ENCODE data around the gene PCOLCE2. TPM values are rescaled to one million over a fixed set of nuclear protein-coding genes. Genes with fewer than 3 reads are reported as not detected.

Gene PCOLCE2
- total and polyA plus RNA-seq, 2 of the 8 experiments (the other 6 are each of a cell fraction or from before 2014, with no cell fraction given): 11.1 to 12.6 TPM

GRCh38 chr3:142888481-142889211 is at the start of gene PCOLCE2 (continued):
- TF ChIP-seq, protein P1, sequence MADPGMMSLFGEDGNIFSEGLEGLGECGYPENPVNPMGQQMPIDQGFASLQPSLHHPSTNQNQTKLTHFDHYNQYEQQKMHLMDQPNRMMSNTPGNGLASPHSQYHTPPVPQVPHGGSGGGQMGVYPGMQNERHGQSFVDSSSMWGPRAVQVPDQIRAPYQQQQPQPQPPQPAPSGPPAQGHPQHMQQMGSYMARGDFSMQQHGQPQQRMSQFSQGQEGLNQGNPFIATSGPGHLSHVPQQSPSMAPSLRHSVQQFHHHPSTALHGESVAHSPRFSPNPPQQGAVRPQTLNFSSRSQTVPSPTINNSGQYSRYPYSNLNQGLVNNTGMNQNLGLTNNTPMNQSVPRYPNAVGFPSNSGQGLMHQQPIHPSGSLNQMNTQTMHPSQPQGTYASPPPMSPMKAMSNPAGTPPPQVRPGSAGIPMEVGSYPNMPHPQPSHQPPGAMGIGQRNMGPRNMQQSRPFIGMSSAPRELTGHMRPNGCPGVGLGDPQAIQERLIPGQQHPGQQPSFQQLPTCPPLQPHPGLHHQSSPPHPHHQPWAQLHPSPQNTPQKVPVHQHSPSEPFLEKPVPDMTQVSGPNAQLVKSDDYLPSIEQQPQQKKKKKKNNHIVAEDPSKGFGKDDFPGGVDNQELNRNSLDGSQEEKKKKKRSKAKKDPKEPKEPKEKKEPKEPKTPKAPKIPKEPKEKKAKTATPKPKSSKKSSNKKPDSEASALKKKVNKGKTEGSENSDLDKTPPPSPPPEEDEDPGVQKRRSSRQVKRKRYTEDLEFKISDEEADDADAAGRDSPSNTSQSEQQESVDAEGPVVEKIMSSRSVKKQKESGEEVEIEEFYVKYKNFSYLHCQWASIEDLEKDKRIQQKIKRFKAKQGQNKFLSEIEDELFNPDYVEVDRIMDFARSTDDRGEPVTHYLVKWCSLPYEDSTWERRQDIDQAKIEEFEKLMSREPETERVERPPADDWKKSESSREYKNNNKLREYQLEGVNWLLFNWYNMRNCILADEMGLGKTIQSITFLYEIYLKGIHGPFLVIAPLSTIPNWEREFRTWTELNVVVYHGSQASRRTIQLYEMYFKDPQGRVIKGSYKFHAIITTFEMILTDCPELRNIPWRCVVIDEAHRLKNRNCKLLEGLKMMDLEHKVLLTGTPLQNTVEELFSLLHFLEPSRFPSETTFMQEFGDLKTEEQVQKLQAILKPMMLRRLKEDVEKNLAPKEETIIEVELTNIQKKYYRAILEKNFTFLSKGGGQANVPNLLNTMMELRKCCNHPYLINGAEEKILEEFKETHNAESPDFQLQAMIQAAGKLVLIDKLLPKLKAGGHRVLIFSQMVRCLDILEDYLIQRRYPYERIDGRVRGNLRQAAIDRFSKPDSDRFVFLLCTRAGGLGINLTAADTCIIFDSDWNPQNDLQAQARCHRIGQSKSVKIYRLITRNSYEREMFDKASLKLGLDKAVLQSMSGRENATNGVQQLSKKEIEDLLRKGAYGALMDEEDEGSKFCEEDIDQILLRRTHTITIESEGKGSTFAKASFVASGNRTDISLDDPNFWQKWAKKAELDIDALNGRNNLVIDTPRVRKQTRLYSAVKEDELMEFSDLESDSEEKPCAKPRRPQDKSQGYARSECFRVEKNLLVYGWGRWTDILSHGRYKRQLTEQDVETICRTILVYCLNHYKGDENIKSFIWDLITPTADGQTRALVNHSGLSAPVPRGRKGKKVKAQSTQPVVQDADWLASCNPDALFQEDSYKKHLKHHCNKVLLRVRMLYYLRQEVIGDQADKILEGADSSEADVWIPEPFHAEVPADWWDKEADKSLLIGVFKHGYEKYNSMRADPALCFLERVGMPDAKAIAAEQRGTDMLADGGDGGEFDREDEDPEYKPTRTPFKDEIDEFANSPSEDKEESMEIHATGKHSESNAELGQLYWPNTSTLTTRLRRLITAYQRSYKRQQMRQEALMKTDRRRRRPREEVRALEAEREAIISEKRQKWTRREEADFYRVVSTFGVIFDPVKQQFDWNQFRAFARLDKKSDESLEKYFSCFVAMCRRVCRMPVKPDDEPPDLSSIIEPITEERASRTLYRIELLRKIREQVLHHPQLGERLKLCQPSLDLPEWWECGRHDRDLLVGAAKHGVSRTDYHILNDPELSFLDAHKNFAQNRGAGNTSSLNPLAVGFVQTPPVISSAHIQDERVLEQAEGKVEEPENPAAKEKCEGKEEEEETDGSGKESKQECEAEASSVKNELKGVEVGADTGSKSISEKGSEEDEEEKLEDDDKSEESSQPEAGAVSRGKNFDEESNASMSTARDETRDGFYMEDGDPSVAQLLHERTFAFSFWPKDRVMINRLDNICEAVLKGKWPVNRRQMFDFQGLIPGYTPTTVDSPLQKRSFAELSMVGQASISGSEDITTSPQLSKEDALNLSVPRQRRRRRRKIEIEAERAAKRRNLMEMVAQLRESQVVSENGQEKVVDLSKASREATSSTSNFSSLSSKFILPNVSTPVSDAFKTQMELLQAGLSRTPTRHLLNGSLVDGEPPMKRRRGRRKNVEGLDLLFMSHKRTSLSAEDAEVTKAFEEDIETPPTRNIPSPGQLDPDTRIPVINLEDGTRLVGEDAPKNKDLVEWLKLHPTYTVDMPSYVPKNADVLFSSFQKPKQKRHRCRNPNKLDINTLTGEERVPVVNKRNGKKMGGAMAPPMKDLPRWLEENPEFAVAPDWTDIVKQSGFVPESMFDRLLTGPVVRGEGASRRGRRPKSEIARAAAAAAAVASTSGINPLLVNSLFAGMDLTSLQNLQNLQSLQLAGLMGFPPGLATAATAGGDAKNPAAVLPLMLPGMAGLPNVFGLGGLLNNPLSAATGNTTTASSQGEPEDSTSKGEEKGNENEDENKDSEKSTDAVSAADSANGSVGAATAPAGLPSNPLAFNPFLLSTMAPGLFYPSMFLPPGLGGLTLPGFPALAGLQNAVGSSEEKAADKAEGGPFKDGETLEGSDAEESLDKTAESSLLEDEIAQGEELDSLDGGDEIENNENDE (IDR thresholded peaks at IDR 0.05; ENCODE audit: insufficient replicate concordance, low read length): no peak
- TF ChIP-seq, protein P2, sequence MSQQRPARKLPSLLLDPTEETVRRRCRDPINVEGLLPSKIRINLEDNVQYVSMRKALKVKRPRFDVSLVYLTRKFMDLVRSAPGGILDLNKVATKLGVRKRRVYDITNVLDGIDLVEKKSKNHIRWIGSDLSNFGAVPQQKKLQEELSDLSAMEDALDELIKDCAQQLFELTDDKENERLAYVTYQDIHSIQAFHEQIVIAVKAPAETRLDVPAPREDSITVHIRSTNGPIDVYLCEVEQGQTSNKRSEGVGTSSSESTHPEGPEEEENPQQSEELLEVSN (IDR thresholded peaks at IDR 0.05): peak; percentile 95
- TF ChIP-seq CHD1 (IDR thresholded peaks at IDR 0.05; ENCODE audit: low read depth, low read length) (no peak), RAD21 (IDR thresholded peaks at IDR 0.05 in 1 of 2, conservative IDR thresholded peaks at IDR 0.05 in 1 of 2; ENCODE audit: low read depth in 2 of 2, low read length in 2 of 2) (0 out of 4 replicates have a peak, but pooled peaks of 1 of the 2 experiments have one; percentile 0), BRCA1 (IDR thresholded peaks at IDR 0.05; ENCODE audit: low read depth, low read length) (no peak), TCF12 (IDR thresholded peaks at IDR 0.05; ENCODE audit: low read depth, low read length) (no peak), CBX5 (IDR thresholded peaks at IDR 0.05; ENCODE audit: low read depth, low read length) (no peak), GABPA (IDR thresholded peaks at IDR 0.05; ENCODE audit: borderline replicate concordance, insufficient read depth, low read length) (no peak), EGR1 (IDR thresholded peaks at IDR 0.05; ENCODE audit: borderline replicate concordance, low read depth, low read length) (no peak)

All from H1 (cell line).